Activated CD8-positive, alpha-beta memory T cell treated with anti-CD3 and anti-CD28 coated beads, Interleukin-2, amount 50 U/mL, for 1 hour (primary cell): Measurements from ENCODE around the gene KIAA1671.
"Not testable (repeated sequence)": the region's sequence is repeated elsewhere in the genome, so short reads cannot be mapped to it uniquely, and the experiment has no call there.

ENCODE experiments used
- DNase-seq: peaks from one replicate; pipeline ENCODE4 v3.0.0-alpha.2; 2020; ENCODE audit errors: extremely low read depth

The KIAA1671 gene

DNA sequence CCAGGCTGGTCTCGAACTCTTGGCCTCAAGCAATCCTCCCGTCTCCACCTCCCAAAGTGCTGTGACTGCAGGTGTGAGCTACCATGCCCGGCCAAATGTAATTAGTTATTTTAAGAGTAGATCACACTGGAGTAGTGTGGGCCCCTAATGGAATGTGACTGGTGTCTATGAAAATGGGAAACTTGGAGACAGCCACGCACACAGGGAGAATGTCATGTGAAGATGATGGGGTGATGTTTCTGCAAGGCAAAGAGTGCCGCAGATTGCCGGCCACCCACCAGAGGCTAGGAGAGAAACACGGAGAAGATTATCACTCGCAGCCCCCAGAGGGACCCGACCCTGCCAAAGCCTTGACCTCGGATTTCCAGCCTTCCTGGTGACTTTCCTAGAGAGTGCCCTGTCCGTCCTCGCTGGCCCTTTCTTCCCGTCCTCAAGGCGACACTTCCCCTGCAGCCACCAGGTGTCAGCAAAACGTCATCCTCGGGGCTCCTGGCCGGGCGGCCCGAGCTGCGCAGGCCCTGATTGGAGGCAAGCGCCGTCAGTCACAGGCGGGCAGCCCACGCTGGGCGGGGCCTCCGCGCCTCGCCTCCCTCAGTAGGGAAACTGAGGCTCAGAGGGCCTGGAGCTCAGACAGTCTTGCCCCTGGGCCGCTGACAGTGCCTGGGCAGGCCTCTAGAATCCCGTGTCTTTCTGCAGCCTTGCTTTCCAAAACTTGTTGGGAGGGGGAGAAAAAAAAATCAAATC lies 283.2 kb downstream of the KIAA1671 start:
- DNase-seq, result no peak

DNA sequence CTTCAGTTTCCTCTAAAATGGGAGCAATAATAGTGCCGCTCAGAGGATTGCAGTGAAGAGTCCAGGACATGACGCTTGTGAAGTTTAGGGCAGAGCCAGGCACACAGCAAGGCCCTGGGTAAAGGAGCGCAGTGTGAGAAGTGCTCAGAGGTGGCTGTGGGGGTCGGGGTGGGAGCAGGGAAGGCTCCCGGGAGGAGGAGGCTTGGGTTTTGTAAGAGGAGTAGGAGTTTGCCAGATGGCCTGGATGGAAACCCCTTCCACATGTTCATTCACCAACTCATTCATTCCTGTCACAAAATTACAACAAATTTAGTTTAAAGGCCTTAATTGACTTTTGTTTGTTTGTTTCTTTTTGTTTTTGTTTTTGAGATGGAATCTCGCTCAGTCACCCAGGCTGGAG lies 283.9 kb downstream of the KIAA1671 start:
- DNase-seq, result no peak

DNA sequence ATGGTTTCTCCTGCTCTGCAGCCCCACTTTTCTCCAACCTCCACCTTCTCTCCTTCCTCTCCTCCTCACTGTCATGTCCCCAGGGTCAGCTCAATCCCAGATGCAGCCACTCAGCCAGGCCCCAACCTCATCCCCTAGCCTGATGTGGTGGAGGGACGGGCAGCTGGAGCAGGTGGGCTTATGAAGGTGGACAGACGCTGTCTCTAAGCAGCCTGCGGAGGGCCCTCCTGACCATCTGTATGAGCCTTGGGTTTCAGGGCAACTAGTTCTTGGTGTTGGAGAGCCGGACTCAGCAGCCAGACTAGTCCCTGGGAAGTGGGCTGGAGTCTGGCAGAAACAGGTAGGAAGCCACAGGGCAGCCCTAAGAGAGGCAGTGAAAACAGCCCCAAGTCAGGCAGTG lies 285.0 kb downstream of the KIAA1671 start:
- DNase-seq, result no peak

DNA sequence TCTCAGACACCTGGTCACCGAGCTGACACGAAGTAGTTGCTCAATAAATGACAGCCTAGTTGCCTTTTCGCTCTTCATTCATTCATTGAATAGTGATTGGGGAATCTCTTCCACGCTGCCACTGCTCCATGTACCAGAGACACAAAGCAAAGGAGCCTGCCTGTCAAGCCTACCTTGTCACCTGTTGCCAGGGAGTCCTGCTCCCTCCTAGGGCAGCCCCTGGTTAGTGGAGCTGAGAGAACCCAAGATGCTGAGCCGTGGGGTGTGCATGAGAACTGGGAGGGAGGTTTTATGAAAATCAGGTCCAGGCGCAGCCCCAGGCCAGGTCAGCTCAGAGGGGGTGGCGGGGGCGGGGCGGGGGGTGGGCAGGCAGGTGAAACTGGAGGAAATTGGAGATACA lies 285.5 kb downstream of the KIAA1671 start:
- DNase-seq, result not testable (repeated sequence)
